ENCODE data around the gene RAB11FIP3. TPM values are rescaled to one million over a fixed set of nuclear protein-coding genes. Genes with fewer than 3 reads are reported as not detected.

RAB11FIP3 gene
- total RNA-seq, 2 experiments from 2014 or later: 14.2 to 17.0 TPM

DNA sequence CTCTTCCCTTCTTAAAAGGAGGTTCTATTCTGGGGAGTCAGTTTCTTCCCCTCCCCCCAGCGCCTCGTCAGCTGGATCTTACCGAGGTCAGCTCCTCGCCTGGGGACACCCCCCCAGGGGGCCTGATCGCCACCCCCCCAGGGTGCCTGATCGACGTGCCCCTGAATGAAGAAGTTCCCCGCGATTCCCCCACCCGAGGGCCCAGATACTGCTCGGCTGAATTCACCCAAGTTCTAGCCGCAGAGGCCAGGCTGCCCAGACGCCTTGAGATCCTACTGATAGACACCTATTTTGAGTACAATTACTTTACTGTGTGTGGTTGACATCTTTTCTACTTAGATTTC is 1.4 kb downstream of the RAB11FIP3 start:
- H3K4me3 Mint-ChIP-seq: peak overlapping the region; percentile 74
- H3K27ac Mint-ChIP-seq: no peak overlapping the region
- DNase-seq (no peak), ATAC-seq (no peak)
- intact Hi-C loops (cut with DNase I, micrococcal nuclease): loop anchor here (5.0 to 10.0 kb wide), 2 partner anchors 35 to 878 kb away; partner anchors contain the start of gene UBE2I (in 1 of the 2)
- CTCF ChIA-PET: interaction anchor here (1.0 to 1.3 kb wide), 2 partner anchors 10 to 61 kb away, joined by 3 read pairs; no protein-coding TSS in a partner anchor
- POLR2A ChIA-PET: no interaction called here
- H3K27me3 Mint-ChIP-seq: peaks cover 5% of the 10 kb centered on the region
- H3K9me3 Mint-ChIP-seq (ENCODE audit: low read depth): no peaks in the 10 kb centered on the region
- H3K4me1 Mint-ChIP-seq: peaks cover 30% of the 10 kb centered on the region
- H3K36me3 Mint-ChIP-seq (ENCODE audit: low read depth): no peaks in the 10 kb centered on the region

DNA sequence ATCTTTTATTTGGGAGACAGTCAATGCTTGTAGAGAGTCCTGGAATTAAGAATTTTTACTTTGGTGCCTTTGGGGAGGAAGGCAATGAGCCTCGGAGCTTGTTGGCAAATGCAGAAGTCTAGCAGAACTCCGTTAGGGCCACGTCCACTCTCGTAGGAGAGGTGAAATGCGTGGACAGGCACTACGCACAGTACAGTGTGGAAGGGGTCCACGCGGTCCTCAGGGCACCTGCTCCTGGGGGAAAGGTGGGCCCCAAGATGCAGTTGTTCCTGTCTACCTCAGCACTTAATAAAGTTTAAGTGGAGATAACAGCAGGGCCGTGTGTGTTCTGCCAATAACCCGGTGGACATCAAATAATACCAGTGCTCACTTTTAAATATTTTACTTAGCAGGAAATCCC is 1.8 kb downstream of the RAB11FIP3 start:
- CTCF ChIA-PET: interaction anchor here (1.3 kb wide), 1 partner anchor 60 kb away, joined by 3 read pairs; no protein-coding TSS in a partner anchor
- POLR2A ChIA-PET: no interaction called here

DNA sequence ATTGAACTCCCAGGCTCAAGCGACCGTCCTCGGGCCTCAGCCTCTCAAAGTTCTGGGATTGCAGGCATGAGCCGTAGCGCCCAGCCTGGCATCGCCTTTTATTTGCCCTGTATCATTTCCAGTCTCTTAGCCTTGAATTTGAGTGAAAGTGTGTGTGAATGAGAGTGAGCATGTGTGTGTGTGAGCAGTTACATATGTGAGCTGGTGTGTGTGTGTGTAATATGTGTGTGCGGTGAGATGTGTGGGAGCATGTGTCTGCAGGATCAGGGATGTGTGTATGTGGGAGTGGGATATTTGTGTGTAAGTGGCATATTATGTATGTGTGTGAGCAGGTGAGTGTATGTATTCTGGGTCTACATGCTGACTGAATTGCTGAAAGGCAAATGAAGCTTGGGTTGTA is 5.5 kb downstream of the RAB11FIP3 start:
- no peak for ATAC-seq
- intact Hi-C loops (cut with DNase I, micrococcal nuclease): no loop called here
- no peaks in the 10 kb centered on the region for H3K27me3 Mint-ChIP-seq
- peaks cover 22% of the 10 kb centered on the region for H3K4me1 Mint-ChIP-seq
- DNase-seq: no peak
- ChIA-PET CTCF (interaction anchor here (0.7 kb wide), 1 partner anchor 89 kb away, joined by 3 read pairs; no protein-coding TSS in a partner anchor), POLR2A (interaction anchor here (0.6 kb wide), 1 partner anchor 169 kb away, joined by 3 read pairs; no protein-coding TSS in a partner anchor)
- H3K27ac Mint-ChIP-seq: no peak overlapping the region
- no peak overlapping the region for H3K4me3 Mint-ChIP-seq
- H3K9me3 Mint-ChIP-seq (ENCODE audit: low read depth): no peaks in the 10 kb centered on the region
- H3K36me3 Mint-ChIP-seq (ENCODE audit: low read depth): no peaks in the 10 kb centered on the region

More for the DNA sequence above, 1.8 kb downstream of the RAB11FIP3 start:
- ATAC-seq: no peak
- peaks cover 5% of the 10 kb centered on the region for H3K27me3 Mint-ChIP-seq
- no peak overlapping the region for H3K27ac Mint-ChIP-seq
- intact Hi-C loops (cut with DNase I, micrococcal nuclease): loop anchor here (5.0 to 10.0 kb wide), 2 partner anchors 35 to 878 kb away; partner anchors contain the start of gene UBE2I (in 1 of the 2)
- H3K36me3 Mint-ChIP-seq (ENCODE audit: low read depth): no peaks in the 10 kb centered on the region
- peaks cover 30% of the 10 kb centered on the region for H3K4me1 Mint-ChIP-seq
- DNase-seq: no peak
- peak overlapping the region; percentile 74 for H3K4me3 Mint-ChIP-seq
- H3K9me3 Mint-ChIP-seq (ENCODE audit: low read depth): no peaks in the 10 kb centered on the region

DNA sequence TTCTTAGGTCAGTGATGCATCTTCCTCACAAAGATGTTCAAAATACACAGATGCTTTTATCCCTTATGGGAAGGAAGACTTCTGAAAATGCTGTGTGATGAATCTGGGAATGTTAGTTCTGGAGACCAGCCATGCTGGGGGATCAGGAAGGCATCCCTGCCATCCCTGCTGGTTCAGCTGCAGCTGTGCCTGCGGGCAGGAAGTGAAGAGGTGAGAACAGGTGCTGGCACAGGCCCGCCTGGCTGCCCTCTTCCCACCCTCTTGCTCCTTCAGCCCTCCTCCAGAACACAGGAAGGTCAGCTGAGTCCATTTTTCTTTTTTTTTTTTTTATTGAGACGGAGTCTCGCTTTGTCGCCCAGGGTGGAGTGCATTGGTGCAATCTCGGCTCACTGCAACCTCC is 15.2 kb downstream of the RAB11FIP3 start:
- no peaks in the 10 kb centered on the region for H3K27me3 Mint-ChIP-seq
- no peaks in the 10 kb centered on the region for H3K36me3 Mint-ChIP-seq (ENCODE audit: low read depth)
- ChIA-PET CTCF (no interaction called here), POLR2A (no interaction called here)
- H3K9me3 Mint-ChIP-seq (ENCODE audit: low read depth): no peaks in the 10 kb centered on the region
- intact Hi-C loops (cut with DNase I, micrococcal nuclease): no loop called here
- DNase-seq (no peak), ATAC-seq (no peak)
- no peak overlapping the region for H3K4me3 Mint-ChIP-seq
- H3K4me1 Mint-ChIP-seq: no peaks in the 10 kb centered on the region
- no peak overlapping the region for H3K27ac Mint-ChIP-seq

DNA sequence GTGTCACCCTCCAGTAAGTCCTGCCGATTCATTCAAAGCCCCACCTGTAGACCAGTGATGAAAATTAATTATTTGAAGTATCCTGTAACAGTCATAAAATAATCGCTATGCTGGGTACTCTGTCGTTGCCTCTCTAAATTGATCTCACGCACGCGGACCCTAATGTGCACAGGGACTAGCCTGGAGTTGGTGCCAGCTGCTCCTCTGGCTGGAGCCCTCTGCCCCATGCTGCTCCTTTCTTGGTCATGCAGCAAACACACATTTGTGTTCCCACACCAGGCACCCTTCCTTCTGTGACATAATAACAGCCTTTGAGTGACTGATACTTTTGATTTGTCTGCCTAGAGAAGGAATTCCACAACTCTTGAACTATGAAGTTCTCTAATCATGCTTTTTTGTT is 16.0 kb downstream of the RAB11FIP3 start:
- Mint-ChIP-seq H3K9me3 (ENCODE audit: low read depth) (no peaks in the 10 kb centered on the region), H3K36me3 (ENCODE audit: low read depth) (no peaks in the 10 kb centered on the region), H3K4me3 (no peak overlapping the region), H3K27me3 (no peaks in the 10 kb centered on the region), H3K27ac (no peak overlapping the region), H3K4me1 (no peaks in the 10 kb centered on the region)
- intact Hi-C loops (cut with DNase I, micrococcal nuclease): no loop called here
- ATAC-seq: no peak
- ChIA-PET CTCF (no interaction called here), POLR2A (no interaction called here)
- no peak for DNase-seq

DNA sequence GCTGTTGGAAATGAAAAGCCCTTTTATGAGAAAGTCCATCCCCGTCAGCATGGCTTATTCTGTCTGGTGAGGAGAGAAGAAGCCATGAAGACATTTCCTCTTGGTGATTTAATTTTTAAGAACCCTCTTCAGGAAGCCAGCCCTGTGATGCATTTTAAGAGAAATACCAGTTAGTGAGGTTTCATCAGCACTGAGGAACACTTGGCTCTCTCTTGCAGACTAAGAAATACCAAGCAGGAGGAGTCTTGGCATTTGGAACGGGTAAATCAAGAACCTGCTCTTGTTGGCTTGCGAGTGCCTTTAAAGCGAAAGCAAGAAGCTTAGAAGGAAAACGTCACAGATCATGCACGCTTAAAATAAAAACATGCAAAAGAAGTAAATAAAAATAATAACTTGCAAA is 17.5 kb downstream of the RAB11FIP3 start:
- ChIA-PET CTCF (no interaction called here), POLR2A (no interaction called here)
- H3K27me3 Mint-ChIP-seq: no peaks in the 10 kb centered on the region
- no peak for DNase-seq
- no peak overlapping the region for H3K4me3 Mint-ChIP-seq
- H3K9me3 Mint-ChIP-seq (ENCODE audit: low read depth): no peaks in the 10 kb centered on the region
- H3K4me1 Mint-ChIP-seq: no peaks in the 10 kb centered on the region
- no peak overlapping the region for H3K27ac Mint-ChIP-seq
- ATAC-seq: no peak
- H3K36me3 Mint-ChIP-seq (ENCODE audit: low read depth): no peaks in the 10 kb centered on the region
- intact Hi-C loops (cut with DNase I, micrococcal nuclease): no loop called here

DNA sequence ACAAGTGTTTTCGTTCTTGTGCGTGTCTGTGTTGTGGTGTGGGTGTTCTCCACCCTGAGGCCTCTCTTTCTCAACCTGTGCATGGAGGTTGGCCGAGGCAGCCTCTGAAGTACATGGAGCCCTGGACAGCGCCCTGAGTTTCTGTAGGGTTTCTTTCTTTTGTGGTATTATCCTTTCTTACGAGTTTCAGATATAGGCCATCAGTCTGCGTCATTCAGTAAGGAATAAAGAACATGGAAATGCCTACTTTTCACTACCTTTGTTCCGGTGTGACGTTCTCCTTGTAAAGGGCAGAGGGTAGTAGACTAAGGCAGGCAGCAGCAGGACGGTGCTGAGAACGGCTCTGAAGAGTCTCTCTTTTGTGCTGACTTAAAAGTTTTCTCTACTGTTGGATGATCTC is 18.6 kb downstream of the RAB11FIP3 start:
- H3K4me3 Mint-ChIP-seq: no peak overlapping the region
- no peaks in the 10 kb centered on the region for H3K36me3 Mint-ChIP-seq (ENCODE audit: low read depth)
- H3K4me1 Mint-ChIP-seq: no peaks in the 10 kb centered on the region
- no peak for ATAC-seq
- DNase-seq: no peak
- ChIA-PET POLR2A (no interaction called here), CTCF (interaction anchor here (1.0 kb wide), 1 partner anchor 43 kb away, joined by 3 read pairs; no protein-coding TSS in a partner anchor)
- no peak overlapping the region for H3K27ac Mint-ChIP-seq
- no peaks in the 10 kb centered on the region for H3K27me3 Mint-ChIP-seq
- H3K9me3 Mint-ChIP-seq (ENCODE audit: low read depth): no peaks in the 10 kb centered on the region
- intact Hi-C loops (cut with DNase I, micrococcal nuclease): no loop called here

DNA sequence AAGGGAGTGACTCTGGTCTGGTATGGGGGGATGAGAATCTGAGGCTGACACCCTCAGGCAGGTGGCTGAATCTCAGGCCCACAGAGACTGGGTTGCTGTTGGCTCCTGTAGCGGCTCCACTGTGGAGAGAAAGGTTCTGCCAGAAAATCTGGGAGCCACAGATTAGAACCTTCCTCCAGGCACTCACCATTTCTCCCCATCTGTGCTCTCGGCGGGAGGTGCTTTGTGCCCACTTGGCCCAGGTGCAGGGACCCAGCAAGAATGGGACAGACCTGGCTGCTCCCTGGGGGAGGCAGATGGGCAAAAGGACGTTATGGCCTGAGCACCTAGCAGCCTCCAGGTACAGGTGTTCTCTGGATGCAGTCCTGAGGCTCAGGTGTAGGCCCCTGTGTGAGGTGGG is 20.1 kb downstream of the RAB11FIP3 start:
- CTCF ChIA-PET: interaction anchor here (0.6 kb wide), 1 partner anchor 8 kb away, joined by 4 read pairs; no protein-coding TSS in a partner anchor
- H3K27me3 Mint-ChIP-seq: no peaks in the 10 kb centered on the region
- ATAC-seq: no peak

DNA sequence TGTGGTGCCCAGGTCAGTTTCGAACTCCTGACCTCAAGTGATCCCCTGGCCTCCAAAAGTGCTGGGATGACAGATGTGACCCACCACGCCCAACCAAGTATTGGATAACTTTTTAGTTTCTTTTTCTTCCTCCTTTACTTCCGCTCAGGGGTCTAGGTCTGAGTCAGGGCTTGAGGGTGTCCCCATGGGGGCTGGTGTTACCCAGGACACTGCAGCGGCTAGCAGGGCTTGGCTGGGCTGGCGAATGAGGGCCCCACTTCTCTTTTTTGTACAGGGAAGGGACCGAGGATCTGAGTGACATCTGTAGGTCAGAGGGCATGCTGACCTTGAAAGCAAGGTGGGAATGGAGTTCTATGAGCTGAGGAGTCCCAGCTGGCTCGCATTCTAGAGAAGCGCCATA is 24.9 kb downstream of the RAB11FIP3 start:
- intact Hi-C loops (cut with DNase I, micrococcal nuclease): no loop called here
- Mint-ChIP-seq H3K27ac (no peak overlapping the region), H3K4me1 (peaks cover 5% of the 10 kb centered on the region), H3K9me3 (ENCODE audit: low read depth) (no peaks in the 10 kb centered on the region), H3K36me3 (ENCODE audit: low read depth) (no peaks in the 10 kb centered on the region), H3K27me3 (no peaks in the 10 kb centered on the region), H3K4me3 (no peak overlapping the region)
- ATAC-seq (no peak), DNase-seq (no peak)
- ChIA-PET CTCF (interaction anchor here (0.6 to 1.7 kb wide), 2 partner anchors 13 to 37 kb away, joined by 3 to 5 read pairs; no protein-coding TSS in a partner anchor), POLR2A (no interaction called here)

More for the DNA sequence above, 20.1 kb downstream of the RAB11FIP3 start:
- no peak overlapping the region for H3K4me3 Mint-ChIP-seq
- no peaks in the 10 kb centered on the region for H3K4me1 Mint-ChIP-seq
- DNase-seq: no peak
- POLR2A ChIA-PET: interaction anchor here (0.6 kb wide), 1 partner anchor 9 kb away, joined by 6 read pairs; no protein-coding TSS in a partner anchor
- H3K9me3 Mint-ChIP-seq (ENCODE audit: low read depth): no peaks in the 10 kb centered on the region
- H3K36me3 Mint-ChIP-seq (ENCODE audit: low read depth): no peaks in the 10 kb centered on the region
- no peak overlapping the region for H3K27ac Mint-ChIP-seq
- intact Hi-C loops (cut with DNase I, micrococcal nuclease): no loop called here

DNA sequence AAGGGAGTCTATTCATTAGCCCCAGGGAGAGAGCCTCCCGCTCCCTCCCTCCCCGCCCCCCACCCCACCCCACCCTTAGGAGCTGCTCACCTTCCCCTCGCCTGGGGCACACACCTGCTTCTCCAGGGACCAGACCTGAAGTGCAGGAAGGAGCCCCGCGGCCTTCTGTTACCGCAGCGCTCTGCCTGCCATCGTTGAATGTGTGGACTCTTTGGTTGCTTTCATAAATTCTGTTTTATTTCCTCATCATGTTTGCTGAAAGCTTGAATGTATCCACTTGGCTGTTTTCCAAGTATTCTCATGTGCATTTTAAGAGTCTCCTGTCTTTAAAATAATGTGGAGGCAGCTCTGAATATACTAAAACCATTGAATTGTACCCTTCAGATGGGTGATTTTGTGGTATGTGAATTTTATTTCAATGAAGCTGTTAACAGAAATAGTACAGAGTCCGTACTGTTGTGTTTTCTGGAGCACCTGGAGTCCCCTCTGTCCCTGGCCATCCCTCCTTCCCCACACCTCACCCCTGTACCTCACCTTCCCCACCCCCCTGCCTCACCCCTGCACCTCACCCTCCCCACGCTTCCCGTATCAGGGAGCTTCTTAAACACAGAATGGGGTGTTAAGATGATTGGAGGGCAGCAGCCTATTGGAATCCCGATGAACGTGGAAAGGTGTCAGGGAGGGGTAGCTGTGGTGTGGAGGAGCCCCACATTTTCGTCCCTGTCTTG is 25.5 kb downstream of the RAB11FIP3 start:
- no peaks in the 10 kb centered on the region for H3K27me3 Mint-ChIP-seq
- ATAC-seq (no peak), DNase-seq (no peak)
- no peak overlapping the region for H3K27ac Mint-ChIP-seq
- POLR2A ChIA-PET: no interaction called here
- no peak overlapping the region for H3K4me3 Mint-ChIP-seq
- intact Hi-C loops (cut with DNase I, micrococcal nuclease): no loop called here
- H3K9me3 Mint-ChIP-seq (ENCODE audit: low read depth): no peaks in the 10 kb centered on the region
- CTCF ChIA-PET: interaction anchor here (0.6 kb wide), 1 partner anchor 37 kb away, joined by 3 read pairs; no protein-coding TSS in a partner anchor
- H3K36me3 Mint-ChIP-seq (ENCODE audit: low read depth): no peaks in the 10 kb centered on the region
- peaks cover 5% of the 10 kb centered on the region for H3K4me1 Mint-ChIP-seq

DNA sequence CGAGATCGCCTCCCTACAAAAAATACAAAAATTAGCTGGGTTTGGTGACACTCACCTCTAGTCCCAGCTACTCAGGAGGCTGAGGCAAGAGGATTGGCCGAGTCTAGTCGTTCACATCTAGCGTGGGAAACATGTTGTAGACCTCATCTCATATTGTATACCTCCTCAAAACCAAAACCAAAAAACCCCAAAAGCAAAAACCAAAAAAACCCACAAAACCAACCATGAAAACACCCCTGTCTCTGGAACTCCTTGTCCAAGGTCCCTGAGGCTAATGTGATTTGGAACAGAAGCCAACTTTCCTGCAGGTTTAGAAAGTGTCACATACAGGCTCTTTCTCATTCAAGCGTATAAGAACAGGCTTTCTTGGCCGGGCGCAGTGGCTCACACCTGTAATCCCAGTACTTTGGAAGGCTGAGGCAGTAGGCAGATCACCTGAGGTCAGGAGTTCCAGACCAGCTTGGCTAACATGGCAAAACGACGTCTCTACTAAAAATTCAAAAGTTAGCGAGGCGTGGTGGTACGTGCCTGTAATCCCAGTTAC is 29.0 kb downstream of the RAB11FIP3 start:
- no peak for ATAC-seq

DNA sequence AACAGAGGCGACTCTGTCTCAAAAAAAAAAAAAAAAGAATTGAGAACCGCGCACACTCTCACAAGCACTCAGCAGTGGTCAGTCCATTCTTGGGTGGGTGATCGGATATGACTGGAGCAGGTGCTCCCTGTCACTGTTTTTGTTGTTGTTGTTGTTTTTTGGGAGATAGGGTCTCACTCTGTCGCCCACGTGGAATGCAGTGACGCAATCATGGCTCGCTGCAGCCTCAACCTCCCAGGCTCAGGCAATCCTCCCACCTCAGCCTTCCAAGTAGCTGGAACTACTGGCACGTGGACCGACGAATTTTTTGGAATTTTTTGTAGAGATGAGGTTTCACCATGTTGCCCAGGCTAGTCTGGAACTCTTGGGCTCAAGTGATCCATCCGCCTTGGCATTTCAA is 30.0 kb downstream of the RAB11FIP3 start:
- no peaks in the 10 kb centered on the region for H3K9me3 Mint-ChIP-seq (ENCODE audit: low read depth)
- H3K4me3 Mint-ChIP-seq: no peak overlapping the region
- no peaks in the 10 kb centered on the region for H3K27me3 Mint-ChIP-seq
- ChIA-PET POLR2A (interaction anchor here (0.6 kb wide), 1 partner anchor 9 kb away, joined by 3 read pairs; no protein-coding TSS in a partner anchor), CTCF (no interaction called here)
- H3K4me1 Mint-ChIP-seq: peaks cover 5% of the 10 kb centered on the region
- no peaks in the 10 kb centered on the region for H3K36me3 Mint-ChIP-seq (ENCODE audit: low read depth)
- ATAC-seq: no peak
- DNase-seq: no peak
- intact Hi-C loops (cut with DNase I, micrococcal nuclease): no loop called here
- no peak overlapping the region for H3K27ac Mint-ChIP-seq

More for the DNA sequence above, 29.0 kb downstream of the RAB11FIP3 start:
- H3K27me3 Mint-ChIP-seq: no peaks in the 10 kb centered on the region
- ChIA-PET CTCF (no interaction called here), POLR2A (no interaction called here)
- H3K4me1 Mint-ChIP-seq: peaks cover 5% of the 10 kb centered on the region
- H3K4me3 Mint-ChIP-seq: no peak overlapping the region
- H3K9me3 Mint-ChIP-seq (ENCODE audit: low read depth): no peaks in the 10 kb centered on the region
- H3K27ac Mint-ChIP-seq: no peak overlapping the region
- no peaks in the 10 kb centered on the region for H3K36me3 Mint-ChIP-seq (ENCODE audit: low read depth)
- no peak for DNase-seq
- intact Hi-C loops (cut with DNase I, micrococcal nuclease): no loop called here

Measured in activated CD4-positive, alpha-beta T cell treated with anti-CD3 and anti-CD28 coated beads for 36 hours (primary cell).